HL-60 (cell line): Measurements from ENCODE around the gene TOP2A.

Source experiments
- CTCF ChIP-seq: IDR thresholded peaks from one replicate; pipeline ENCODE4 v1.5.1; 2011; ENCODE audit warnings: low read length, control low read depth, inconsistent platforms; ENCODE audit not compliant: insufficient read depth
- POLR2AphosphoS5 ChIP-seq: IDR thresholded peaks from 2 replicates; pipeline ENCODE4 v1.6.1; 2012; ENCODE audit warnings: low read depth
- REST ChIP-seq: IDR thresholded peaks from 2 replicates; pipeline ENCODE4 v1.6.1; 2012; ENCODE audit warnings: low read depth; ENCODE audit not compliant: insufficient replicate concordance

- no peak for TF ChIP-seq CTCF
- TF ChIP-seq POLR2AphosphoS5 = no peak
- TF ChIP-seq REST = no peak
Observed at GRCh38 chr17:40351359-40352236, 66.1 kb downstream of the TOP2A start.
